Fibroblast of skin of back (primary cell): ENCODE results near the gene TRIM38.

Experiments
- DNase-seq: peaks from one replicate; pipeline ENCODE4 v3.0.0-alpha.2; 2013

TRIM38 gene

GRCh38 chr6:26028746-26029569, 66.4 kb downstream of the TRIM38 start:
- DNase-seq = no peak

GRCh38 chr6:26029570-26029856, 66.9 kb downstream of the TRIM38 start:
- DNase-seq = no peak

- no peak for DNase-seq
Measured at GRCh38 chr6:26029857-26030653, 67.5 kb downstream of the TRIM38 start.

GRCh38 chr6:26030716-26031115, 68.1 kb downstream of the TRIM38 start:
- no peak for DNase-seq

- DNase-seq = peak; percentile 29
Measured at GRCh38 chr6:26031151-26031594, 68.6 kb downstream of the TRIM38 start.

GRCh38 chr6:26031595-26032339, 69.2 kb downstream of the TRIM38 start:
- peak; percentile 99 for DNase-seq

GRCh38 chr6:26032340-26033084, 69.9 kb downstream of the TRIM38 start:
- peak; percentile 77 for DNase-seq

- DNase-seq = peak; percentile 98
Measured at GRCh38 chr6:26033085-26033940, 70.7 kb downstream of the TRIM38 start.

- DNase-seq = no peak
Measured at GRCh38 chr6:26033941-26034354, 71.3 kb downstream of the TRIM38 start.

- DNase-seq = no peak
Measured at GRCh38 chr6:26034905-26035304, 72.3 kb downstream of the TRIM38 start.
